Skin of body (tissue), 2 donors: ENCODE results near the gene TMPRSS7. TPM values are rescaled to one million over a fixed set of nuclear protein-coding genes. Genes with fewer than 3 reads are reported as not detected.
"Not testable (repeated sequence)": the region's sequence is repeated elsewhere in the genome, so short reads cannot be mapped to it uniquely, and the experiment has no call there.

Source experiments
- DNase-seq: peaks from one replicate; lab custom pipeline; 2025; lab: John Stamatoyannopoulos, UW
- total RNA-seq: library from RNA; depleted of rRNA; stranded (reverse); fragments of >200 nt; gene quantifications from one replicate; pipeline ENCODE4 v1.2.3, GENCODE V29; 2014

The TMPRSS7 gene
- total RNA-seq, 1 donor from 2014 or later, result not detected

GRCh38 chr3:112059497-112059896 is 25.0 kb downstream of the TMPRSS7 start:
- no peak for DNase-seq

- no peak for DNase-seq
These were observed 26.6 kb downstream of the TMPRSS7 start for GRCh38 chr3:112061152-112061551.

DNA sequence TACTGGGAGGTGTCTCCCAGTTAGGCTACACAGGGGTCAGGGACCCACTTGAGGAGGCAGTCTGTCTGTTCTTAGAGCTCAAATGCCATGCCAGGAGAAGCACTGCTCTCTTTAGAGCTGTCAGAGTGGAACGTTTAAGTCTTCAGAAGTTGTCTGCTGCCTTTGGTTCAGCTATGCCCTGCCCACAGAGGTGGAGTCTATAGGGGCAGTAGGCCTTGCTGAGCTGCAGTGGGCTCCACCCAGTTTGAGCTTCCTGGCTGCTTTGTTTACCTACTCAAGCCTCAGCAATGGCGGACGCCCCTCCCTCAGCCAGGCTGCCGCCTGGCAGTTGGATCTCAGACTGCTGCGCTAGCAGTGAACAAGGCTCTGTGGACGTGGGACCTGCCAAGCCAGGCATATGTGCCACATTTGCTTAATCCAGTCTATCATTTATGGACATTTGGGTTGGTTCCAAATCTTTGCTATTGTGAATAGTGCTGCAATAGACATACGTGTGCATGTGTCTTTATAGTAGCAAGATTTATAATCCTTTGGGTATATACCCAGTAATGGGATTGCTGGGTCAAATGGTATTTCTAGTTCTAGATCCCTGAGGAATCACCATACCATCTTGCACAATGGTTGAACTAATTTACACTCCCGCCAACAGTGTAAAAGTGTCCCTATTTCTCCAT is 38.0 kb downstream of the TMPRSS7 start:
- not testable (repeated sequence) for DNase-seq

GRCh38 chr3:112074006-112074405 is 39.5 kb downstream of the TMPRSS7 start:
- DNase-seq, result no peak

DNA sequence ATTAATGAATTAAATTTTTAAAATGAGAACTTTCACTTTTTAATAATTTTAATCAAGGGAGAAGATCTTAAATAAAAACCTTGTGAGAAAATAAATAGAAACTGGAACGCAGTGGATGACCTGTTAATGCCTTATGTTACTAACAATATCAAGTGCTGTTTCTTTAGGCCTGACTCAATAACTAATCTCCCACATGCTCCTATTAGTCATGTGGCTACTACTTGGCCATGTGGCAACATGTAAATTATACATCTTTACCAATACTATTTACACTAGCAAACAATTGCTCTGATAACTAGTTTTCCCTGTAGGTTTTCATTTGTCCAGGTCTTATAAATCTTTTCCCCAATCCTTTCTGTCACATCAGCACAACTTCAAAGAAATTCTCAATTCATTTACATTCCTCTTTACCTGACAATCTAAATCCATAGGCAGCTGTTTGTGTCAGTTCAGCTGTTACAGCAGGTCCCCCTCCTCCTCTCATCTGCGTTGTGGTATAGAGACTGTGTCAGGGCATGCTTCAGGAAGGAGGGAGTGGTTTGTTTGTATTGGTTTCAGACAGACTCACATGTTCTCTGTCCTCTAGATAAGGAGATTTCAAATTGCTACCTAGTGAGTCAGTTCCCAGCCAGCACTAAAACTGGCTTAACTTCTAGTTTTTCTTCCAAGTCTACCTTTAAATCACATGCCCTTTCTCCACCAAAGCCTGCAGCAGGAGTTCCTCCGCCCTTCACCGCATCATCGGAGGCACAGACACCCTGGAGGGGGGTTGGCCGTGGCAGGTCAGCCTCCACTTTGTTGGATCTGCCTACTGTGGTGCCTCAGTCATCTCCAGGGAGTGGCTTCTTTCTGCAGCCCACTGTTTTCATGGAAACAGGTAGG is 40.3 kb downstream of the TMPRSS7 start:
- no peak for DNase-seq

GRCh38 chr3:112078125-112079083 is 43.9 kb downstream of the TMPRSS7 start:
- DNase-seq, result no peak

- no peak for DNase-seq
These were observed 48.7 kb downstream of the TMPRSS7 start for GRCh38 chr3:112083239-112083638.

DNA sequence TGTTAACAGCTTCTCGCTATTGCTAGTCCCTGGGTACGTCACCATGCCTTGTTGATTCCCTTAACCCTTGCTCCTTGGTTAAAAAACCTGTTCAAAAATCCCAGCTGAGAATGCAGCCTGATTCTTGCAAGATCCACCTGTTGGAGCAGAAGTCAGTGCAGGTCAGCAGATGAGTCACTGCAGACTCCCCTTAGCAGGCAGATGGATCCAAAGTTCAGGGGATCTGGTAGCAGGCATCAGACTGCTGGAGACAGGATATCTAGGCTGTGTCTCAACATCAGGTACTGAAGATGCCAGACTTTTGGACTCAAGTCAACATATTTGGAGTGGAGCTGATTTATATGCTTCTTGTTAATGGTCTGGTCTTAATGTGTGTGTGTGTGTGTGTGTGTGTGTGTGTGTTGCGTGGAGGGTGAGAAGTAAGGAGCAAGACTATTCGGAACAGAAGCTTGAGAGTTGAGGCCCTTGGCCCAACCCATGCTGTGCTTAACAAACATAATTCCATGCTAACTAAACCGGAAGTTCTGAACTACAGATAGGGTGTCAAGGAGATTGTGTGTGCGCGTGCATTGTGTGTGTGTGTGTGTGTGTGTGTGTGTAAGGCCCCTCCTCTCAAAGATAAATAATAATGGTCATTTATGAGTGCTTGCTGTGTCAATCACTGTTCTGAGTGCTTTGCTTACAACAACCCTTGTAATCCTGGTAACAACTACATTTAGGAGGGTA is 50.6 kb downstream of the TMPRSS7 start:
- no peak for DNase-seq

DNA sequence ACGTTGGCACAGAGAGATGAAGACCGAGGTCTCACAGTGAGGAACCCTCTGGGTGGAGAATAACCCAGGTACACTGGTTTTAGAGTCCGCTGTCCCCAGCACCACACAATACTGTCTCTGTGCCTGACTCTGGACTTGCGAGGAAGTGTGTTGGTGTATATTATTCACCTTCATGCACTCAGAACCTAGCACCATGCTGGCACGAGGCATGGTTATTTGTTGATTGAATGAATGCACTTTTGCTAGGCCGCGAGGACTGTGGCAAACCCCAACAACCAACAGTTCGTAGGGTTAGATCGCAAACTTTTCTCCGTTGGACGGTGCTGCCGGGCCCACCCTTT is 51.2 kb downstream of the TMPRSS7 start:
- DNase-seq, result no peak

DNA sequence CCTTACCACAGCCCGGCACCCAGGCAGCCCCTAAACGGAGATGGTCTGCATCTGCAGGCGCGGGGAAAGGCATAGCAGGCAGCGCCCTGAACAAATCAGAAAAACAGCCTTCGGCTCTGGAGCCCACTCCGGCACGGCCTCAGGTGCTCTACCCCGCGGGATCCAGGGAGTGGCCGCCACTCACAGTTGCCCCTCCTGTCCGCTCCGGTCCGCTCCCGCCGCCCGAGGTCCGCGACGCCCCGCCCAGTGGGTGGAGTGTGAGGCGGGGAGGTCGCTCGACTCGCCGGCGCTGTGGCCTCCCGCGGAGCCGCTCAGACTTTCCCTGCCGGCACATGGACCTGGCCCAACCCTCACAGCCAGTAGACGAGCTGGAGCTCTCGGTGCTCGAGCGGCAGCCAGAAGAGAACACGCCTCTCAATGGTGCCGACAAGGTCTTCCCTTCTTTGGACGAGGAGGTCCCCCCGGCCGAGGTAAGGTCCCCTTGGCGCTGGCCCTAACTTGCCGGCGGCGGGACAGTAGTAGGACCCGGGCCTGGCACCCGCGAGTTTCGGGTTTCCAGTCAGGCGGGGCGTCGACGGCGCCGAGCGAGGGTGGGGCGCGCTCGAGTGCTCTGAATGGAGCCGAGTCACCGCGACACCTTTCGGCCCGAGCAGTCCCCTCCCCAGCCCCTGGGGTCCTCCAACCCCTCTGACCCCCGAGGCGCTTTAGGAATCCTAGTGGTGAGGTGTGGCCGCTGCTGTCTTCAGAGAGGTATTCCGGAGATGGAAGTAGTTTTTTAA is 51.7 kb downstream of the TMPRSS7 start, which contains the start of gene C3orf52:
Gene C3orf52 (plus strand): TSS at position 314 of the 779 bp plus-strand sequence. CDS start 19 bp downstream, at position 333.
- peak; percentile 31 for DNase-seq

GRCh38 chr3:112086875-112087524 is 52.5 kb downstream of the TMPRSS7 start:
- no peak for DNase-seq

DNA sequence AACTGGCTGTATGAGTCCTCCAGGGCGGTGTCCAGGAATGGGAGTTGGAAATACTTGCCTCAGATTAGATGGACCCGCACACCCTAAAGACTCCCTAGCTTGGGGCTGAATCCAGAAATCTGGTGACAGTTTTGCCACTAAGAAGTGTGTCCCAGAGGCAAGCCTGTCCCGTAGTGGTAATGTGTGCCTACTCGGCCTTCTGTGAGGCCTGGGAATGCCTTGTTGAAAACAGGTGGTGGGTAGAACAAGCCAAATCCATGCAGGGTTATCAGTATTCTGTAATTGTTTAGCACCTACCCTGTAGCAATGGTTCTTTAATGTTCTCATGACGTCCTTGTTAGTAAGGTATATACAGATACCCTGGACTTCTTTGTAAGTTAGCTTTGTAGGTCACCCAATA is 53.2 kb downstream of the TMPRSS7 start:
- DNase-seq, result no peak

- no peak for DNase-seq
These were observed 54.4 kb downstream of the TMPRSS7 start for GRCh38 chr3:112088944-112089343.

- DNase-seq, result no peak
These were observed 55.7 kb downstream of the TMPRSS7 start for GRCh38 chr3:112089956-112090886.

- DNase-seq, result no peak
These were observed 56.5 kb downstream of the TMPRSS7 start for GRCh38 chr3:112090887-112091586.

GRCh38 chr3:112092496-112093179 is 58.1 kb downstream of the TMPRSS7 start:
- no peak for DNase-seq

DNA sequence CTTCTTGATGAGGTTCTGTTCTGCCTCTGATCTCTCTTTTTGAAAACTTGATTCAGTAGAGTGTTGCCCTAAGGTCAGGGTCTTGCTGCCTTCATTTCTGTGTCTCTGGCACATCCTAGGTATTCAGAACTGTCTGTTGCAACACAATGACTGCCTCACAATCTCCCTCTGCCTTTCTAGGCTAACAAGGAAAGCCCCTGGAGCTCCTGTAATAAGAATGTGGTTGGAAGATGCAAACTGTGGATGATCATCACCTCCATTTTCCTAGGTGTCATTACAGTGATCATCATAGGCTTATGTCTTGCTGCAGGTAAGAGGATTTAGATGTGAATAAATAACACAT is 58.6 kb downstream of the TMPRSS7 start:
- no peak for DNase-seq
